Measurements from ENCODE around the gene RPA1.

Gene RPA1

DNA sequence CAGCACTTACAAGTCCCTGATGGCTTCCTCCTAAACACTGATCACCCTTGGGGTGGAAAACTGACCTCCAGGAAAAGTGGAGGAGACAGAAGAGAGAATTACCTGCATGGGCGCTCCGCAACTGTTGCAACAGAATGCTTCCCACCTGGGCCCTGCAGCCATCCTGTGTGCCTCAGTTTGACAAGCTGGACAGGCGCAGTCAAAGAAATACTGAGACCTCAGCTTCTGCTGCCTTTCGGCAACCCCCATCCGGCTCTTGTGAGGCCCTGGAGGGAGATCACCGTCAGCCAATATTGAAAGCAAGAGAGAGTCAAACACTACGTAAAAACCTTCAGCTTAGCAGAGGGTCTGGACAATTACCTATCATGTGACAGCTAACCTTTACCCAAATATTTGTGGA, 43.1 kb upstream of the RPA1 start:
- ChIA-PET POLR2A (interaction anchor here (0.6 to 1.2 kb wide), 2 partner anchors 18 to 67 kb away, joined by 3 to 7 read pairs; no protein-coding TSS in a partner anchor), CTCF (interaction anchor here (1.2 to 8.9 kb wide), 2 partner anchors 65 to 73 kb away, joined by 4 to 104 read pairs; partner anchors contain the start of gene WDR81)
- Histone ChIP-seq H3K36me3 (ENCODE audit: control insufficient read depth in 2 of 2, insufficient read depth in 1 of 2, low read length in 2 of 2) (peaks cover 15 to 53% of the 10 kb centered on the region in 2 experiments), H3K4me1 (ENCODE audit: control insufficient read depth, insufficient read depth, low read length) (peaks cover 3% of the 10 kb centered on the region; the same call in 1 of the 2 replicates), H3K9me3 (ENCODE audit: control insufficient read depth, insufficient read depth, low read depth, low read length) (no peaks in the 10 kb centered on the region), H3K4me3 (ENCODE audit: low read depth, low read length) (no peak overlapping the region), H3K27ac (ENCODE audit: extremely low read depth, low read depth, low read length) (no peak overlapping the region)
- TF ChIP-seq ZNF664 (tag by site-specific recombination; IDR thresholded peaks at IDR 0.05) = no peak
- no peak for TF ChIP-seq ZFP37 (tag by site-specific recombination; IDR thresholded peaks at IDR 0.05)
- TF ChIP-seq, protein P1, sequence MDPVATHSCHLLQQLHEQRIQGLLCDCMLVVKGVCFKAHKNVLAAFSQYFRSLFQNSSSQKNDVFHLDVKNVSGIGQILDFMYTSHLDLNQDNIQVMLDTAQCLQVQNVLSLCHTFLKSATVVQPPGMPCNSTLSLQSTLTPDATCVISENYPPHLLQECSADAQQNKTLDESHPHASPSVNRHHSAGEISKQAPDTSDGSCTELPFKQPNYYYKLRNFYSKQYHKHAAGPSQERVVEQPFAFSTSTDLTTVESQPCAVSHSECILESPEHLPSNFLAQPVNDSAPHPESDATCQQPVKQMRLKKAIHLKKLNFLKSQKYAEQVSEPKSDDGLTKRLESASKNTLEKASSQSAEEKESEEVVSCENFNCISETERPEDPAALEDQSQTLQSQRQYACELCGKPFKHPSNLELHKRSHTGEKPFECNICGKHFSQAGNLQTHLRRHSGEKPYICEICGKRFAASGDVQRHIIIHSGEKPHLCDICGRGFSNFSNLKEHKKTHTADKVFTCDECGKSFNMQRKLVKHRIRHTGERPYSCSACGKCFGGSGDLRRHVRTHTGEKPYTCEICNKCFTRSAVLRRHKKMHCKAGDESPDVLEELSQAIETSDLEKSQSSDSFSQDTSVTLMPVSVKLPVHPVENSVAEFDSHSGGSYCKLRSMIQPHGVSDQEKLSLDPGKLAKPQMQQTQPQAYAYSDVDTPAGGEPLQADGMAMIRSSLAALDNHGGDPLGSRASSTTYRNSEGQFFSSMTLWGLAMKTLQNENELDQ (tag by site-specific recombination; IDR thresholded peaks at IDR 0.05; ENCODE audit: low read depth) = no peak
- TF ChIP-seq, protein P2, sequence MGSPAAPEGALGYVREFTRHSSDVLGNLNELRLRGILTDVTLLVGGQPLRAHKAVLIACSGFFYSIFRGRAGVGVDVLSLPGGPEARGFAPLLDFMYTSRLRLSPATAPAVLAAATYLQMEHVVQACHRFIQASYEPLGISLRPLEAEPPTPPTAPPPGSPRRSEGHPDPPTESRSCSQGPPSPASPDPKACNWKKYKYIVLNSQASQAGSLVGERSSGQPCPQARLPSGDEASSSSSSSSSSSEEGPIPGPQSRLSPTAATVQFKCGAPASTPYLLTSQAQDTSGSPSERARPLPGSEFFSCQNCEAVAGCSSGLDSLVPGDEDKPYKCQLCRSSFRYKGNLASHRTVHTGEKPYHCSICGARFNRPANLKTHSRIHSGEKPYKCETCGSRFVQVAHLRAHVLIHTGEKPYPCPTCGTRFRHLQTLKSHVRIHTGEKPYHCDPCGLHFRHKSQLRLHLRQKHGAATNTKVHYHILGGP (tag by site-specific recombination; IDR thresholded peaks at IDR 0.05) = no peak
- TF ChIP-seq, protein P3, sequence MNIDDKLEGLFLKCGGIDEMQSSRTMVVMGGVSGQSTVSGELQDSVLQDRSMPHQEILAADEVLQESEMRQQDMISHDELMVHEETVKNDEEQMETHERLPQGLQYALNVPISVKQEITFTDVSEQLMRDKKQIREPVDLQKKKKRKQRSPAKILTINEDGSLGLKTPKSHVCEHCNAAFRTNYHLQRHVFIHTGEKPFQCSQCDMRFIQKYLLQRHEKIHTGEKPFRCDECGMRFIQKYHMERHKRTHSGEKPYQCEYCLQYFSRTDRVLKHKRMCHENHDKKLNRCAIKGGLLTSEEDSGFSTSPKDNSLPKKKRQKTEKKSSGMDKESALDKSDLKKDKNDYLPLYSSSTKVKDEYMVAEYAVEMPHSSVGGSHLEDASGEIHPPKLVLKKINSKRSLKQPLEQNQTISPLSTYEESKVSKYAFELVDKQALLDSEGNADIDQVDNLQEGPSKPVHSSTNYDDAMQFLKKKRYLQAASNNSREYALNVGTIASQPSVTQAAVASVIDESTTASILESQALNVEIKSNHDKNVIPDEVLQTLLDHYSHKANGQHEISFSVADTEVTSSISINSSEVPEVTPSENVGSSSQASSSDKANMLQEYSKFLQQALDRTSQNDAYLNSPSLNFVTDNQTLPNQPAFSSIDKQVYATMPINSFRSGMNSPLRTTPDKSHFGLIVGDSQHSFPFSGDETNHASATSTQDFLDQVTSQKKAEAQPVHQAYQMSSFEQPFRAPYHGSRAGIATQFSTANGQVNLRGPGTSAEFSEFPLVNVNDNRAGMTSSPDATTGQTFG (tag by site-specific recombination; IDR thresholded peaks at IDR 0.05; ENCODE audit: borderline replicate concordance) = no peak
- TF ChIP-seq ZNF214 (tag by site-specific recombination; IDR thresholded peaks at IDR 0.05; ENCODE audit: borderline replicate concordance) = no peak
- TF ChIP-seq ZNF571 (tag by site-specific recombination; IDR thresholded peaks at IDR 0.05) = no peak
- TF ChIP-seq ZNF629 (tag by site-specific recombination; IDR thresholded peaks at IDR 0.05) = no peak

DNA sequence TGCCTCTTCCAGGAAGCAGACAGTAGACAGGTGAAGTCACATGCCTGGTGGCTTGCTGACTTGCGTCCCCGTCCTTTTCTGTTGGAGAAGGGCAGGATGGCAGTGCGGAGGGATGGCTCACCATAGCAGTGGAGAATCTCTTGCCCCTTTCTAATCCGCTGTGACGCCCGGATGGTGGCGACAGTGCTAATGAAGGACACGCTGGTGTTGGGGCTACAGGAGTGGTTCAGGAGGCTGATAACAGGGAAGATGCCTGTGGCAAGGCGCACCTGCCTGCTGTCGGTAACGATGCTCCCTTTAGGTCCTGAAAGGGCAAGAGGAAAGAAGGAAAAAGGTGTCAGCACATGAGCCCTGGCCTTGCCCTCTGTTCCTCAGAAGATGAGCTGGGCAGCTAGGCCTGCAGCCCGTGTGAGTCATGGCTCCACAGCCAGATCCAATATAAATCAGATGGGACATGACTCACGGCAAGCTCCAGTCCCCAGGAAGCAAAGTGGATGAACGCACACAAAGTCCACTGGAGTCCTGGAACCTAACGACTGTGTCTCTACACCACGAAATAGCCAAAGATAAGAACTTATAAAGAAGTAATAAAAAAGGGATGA, 42.4 kb upstream of the RPA1 start:
- no peak overlapping the region; the same call in 1 of the 2 replicates for H3K27ac ChIP-seq (ENCODE audit: extremely low read depth, low read depth, low read length)
- CTCF ChIA-PET = interaction anchor here (0.6 to 1.5 kb wide), 3 partner anchors 43 to 73 kb away, joined by 3 to 4 read pairs (median 3); partner anchors contain the start of gene RPA1
- peaks cover 3% of the 10 kb centered on the region; the same call in 1 of the 2 replicates for H3K4me1 ChIP-seq (ENCODE audit: control insufficient read depth, insufficient read depth, low read length)
- no peaks in the 10 kb centered on the region for H3K9me3 ChIP-seq (ENCODE audit: control insufficient read depth, insufficient read depth, low read depth, low read length)
- H3K36me3 ChIP-seq (ENCODE audit: control insufficient read depth in 2 of 2, insufficient read depth in 1 of 2, low read length in 2 of 2) = peaks cover 11 to 46% of the 10 kb centered on the region in 2 experiments
- no peak overlapping the region for H3K4me3 ChIP-seq (ENCODE audit: low read depth, low read length)
- POLR2A ChIA-PET = interaction anchor here (1.0 to 1.2 kb wide), 2 partner anchors 67 to 70 kb away, joined by 3 read pairs; no protein-coding TSS in a partner anchor
- TF ChIP-seq ZNF404 (tag by site-specific recombination; IDR thresholded peaks at IDR 0.05) (no peak), ZNF350 (tag by site-specific recombination; IDR thresholded peaks at IDR 0.05) (no peak), ZNF155 (tag by site-specific recombination; IDR thresholded peaks at IDR 0.05) (no peak), EGR2 (tag by site-specific recombination; IDR thresholded peaks at IDR 0.05; ENCODE audit: low read depth) (no peak), ZNF23 (tag by site-specific recombination; IDR thresholded peaks at IDR 0.05; ENCODE audit: borderline replicate concordance) (no peak), KLF16 (tag by site-specific recombination; IDR thresholded peaks at IDR 0.05) (no peak), ZNF266 (tag by site-specific recombination; IDR thresholded peaks at IDR 0.05; ENCODE audit: low read depth) (no peak), ZIC2 (tag by site-specific recombination; IDR thresholded peaks at IDR 0.05) (peak; percentile 92), ZNF394 (tag by site-specific recombination; IDR thresholded peaks at IDR 0.05; ENCODE audit: borderline replicate concordance) (0 out of 2 replicates have a peak, but pooled peaks have one; percentile 15), ZNF664 (tag by site-specific recombination; IDR thresholded peaks at IDR 0.05) (no peak), ZNF239 (tag by site-specific recombination; IDR thresholded peaks at IDR 0.05) (no peak), ZNF600 (tag by site-specific recombination; IDR thresholded peaks at IDR 0.05) (peak; percentile 78; the same call in 1 of the 2 replicates), KLF7 (tag by site-specific recombination; IDR thresholded peaks at IDR 0.05; ENCODE audit: borderline replicate concordance) (no peak), ZNF629 (tag by site-specific recombination; IDR thresholded peaks at IDR 0.05) (0 out of 2 replicates have a peak, but pooled peaks have one; percentile 19), ZNF184 (tag by site-specific recombination; IDR thresholded peaks at IDR 0.05) (no peak), SCRT1 (tag by site-specific recombination; IDR thresholded peaks at IDR 0.05; ENCODE audit: borderline replicate concordance) (no peak), YY2 (tag by site-specific recombination; IDR thresholded peaks at IDR 0.05) (no peak)
- TF ChIP-seq, protein P4, sequence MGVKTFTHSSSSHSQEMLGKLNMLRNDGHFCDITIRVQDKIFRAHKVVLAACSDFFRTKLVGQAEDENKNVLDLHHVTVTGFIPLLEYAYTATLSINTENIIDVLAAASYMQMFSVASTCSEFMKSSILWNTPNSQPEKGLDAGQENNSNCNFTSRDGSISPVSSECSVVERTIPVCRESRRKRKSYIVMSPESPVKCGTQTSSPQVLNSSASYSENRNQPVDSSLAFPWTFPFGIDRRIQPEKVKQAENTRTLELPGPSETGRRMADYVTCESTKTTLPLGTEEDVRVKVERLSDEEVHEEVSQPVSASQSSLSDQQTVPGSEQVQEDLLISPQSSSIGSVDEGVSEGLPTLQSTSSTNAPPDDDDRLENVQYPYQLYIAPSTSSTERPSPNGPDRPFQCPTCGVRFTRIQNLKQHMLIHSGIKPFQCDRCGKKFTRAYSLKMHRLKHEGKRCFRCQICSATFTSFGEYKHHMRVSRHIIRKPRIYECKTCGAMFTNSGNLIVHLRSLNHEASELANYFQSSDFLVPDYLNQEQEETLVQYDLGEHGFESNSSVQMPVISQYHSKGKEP (tag by site-specific recombination; IDR thresholded peaks at IDR 0.05) = no peak
- TF ChIP-seq, protein P5, sequence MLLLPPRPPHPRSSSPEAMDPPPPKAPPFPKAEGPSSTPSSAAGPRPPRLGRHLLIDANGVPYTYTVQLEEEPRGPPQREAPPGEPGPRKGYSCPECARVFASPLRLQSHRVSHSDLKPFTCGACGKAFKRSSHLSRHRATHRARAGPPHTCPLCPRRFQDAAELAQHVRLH (tag by site-specific recombination; IDR thresholded peaks at IDR 0.05) = no peak

Data from HEK293 (cell line).